MM.1S (cell line): Measurements from ENCODE around the gene COMMD3.
A peak's percentile ranks its signal among the peaks of the same experiment; 100 is the strongest.

Source experiments
- DNase-seq: peaks from one replicate; pipeline ENCODE4 v3.0.0-alpha.2; 2015
- H2AFZ ChIP-seq: fragments of 300-600 bp; sonication (generic); 2 replicates; pipeline ENCODE4 v1.6.0; 2016; ENCODE audit warnings: antibody characterized with exemption, low read length
- H3F3A ChIP-seq: fragments of 300-600 bp; sonication (generic); 2 replicates; pipeline ENCODE4 v1.6.1; 2016; ENCODE audit warnings: mild to moderate bottlenecking, antibody characterized with exemption, low read length, moderate library complexity, mixed read lengths; ENCODE audit not compliant: insufficient read depth
- H3K27ac ChIP-seq: fragments of 300-600 bp; sonication (generic); 2 replicates; pipeline ENCODE4 v1.5.1; 2016; ENCODE audit warnings: mild to moderate bottlenecking, low read length
- H3K27me3 ChIP-seq: fragments of 300-600 bp; sonication (generic); replicated peaks from 2 replicates; pipeline ENCODE4 v1.6.0; 2016; ENCODE audit warnings: low read length; ENCODE audit not compliant: insufficient read depth
- H3K36me3 ChIP-seq: fragments of 300-600 bp; sonication (generic); replicated peaks from 2 replicates; pipeline ENCODE4 v1.6.1; 2016; ENCODE audit warnings: mild to moderate bottlenecking, low read length, mixed read lengths; ENCODE audit not compliant: insufficient read depth
- H3K4me1 ChIP-seq: fragments of 300-600 bp; sonication (generic); 2 replicates; pipeline ENCODE4 v1.6.1; 2016; ENCODE audit warnings: low read length, mixed read lengths
- H3K4me2 ChIP-seq: fragments of 300-600 bp; sonication (generic); 2 replicates; pipeline ENCODE4 v1.6.0; 2016; ENCODE audit warnings: low read depth, low read length
- H3K4me3 ChIP-seq: fragments of 300-600 bp; sonication (generic); 2 replicates; pipeline ENCODE4 v1.5.1; 2016; ENCODE audit warnings: low read length, mixed read lengths
- H3K79me2 ChIP-seq: fragments of 300-600 bp; sonication (generic); 2 replicates; pipeline ENCODE4 v1.6.1; 2016; ENCODE audit warnings: mixed run types, low read length, mixed read lengths
- H3K9ac ChIP-seq: fragments of 300-600 bp; sonication (generic); 2 replicates; pipeline ENCODE4 v1.6.1; 2016; ENCODE audit warnings: low read length, mixed read lengths
- H3K9me2 ChIP-seq: fragments of 300-600 bp; sonication (generic); replicated peaks from 2 replicates; pipeline ENCODE4 v1.6.1; 2016; ENCODE audit warnings: mild to moderate bottlenecking, low read length, mixed read lengths; ENCODE audit not compliant: insufficient read depth
- H3K9me3 ChIP-seq: fragments of 300-600 bp; sonication (generic); replicated peaks from 2 replicates; pipeline ENCODE4 v1.6.1; 2016; ENCODE audit warnings: mild to moderate bottlenecking, low read length, mixed read lengths; ENCODE audit not compliant: insufficient read depth
- H4K20me1 ChIP-seq: fragments of 300-600 bp; sonication (generic); 2 replicates; pipeline ENCODE4 v1.6.1; 2016; ENCODE audit warnings: mild to moderate bottlenecking, low read length, moderate library complexity, mixed read lengths; ENCODE audit not compliant: insufficient read depth
- EZH2 ChIP-seq: fragments of 300-600 bp; sonication (generic); optimal IDR thresholded peaks from 2 replicates; pipeline ENCODE3; 2017; ENCODE audit warnings: low read depth, mild to moderate bottlenecking, antibody characterized with exemption, low read length, mixed read lengths
- EZH2phosphoT487 ChIP-seq: fragments of 300-600 bp; sonication (generic); IDR thresholded peaks from 2 replicates; pipeline ENCODE4 v1.6.1; 2018; ENCODE audit warnings: antibody characterized with exemption, low read length
- TF ChIP-seq, protein P1 (sequence below): fragments of 300-600 bp; sonication (generic); IDR thresholded peaks from 2 replicates; pipeline ENCODE4 v1.5.1; 2016; ENCODE audit warnings: antibody characterized with exemption, low read length, mixed read lengths

COMMD3 gene

DNA sequence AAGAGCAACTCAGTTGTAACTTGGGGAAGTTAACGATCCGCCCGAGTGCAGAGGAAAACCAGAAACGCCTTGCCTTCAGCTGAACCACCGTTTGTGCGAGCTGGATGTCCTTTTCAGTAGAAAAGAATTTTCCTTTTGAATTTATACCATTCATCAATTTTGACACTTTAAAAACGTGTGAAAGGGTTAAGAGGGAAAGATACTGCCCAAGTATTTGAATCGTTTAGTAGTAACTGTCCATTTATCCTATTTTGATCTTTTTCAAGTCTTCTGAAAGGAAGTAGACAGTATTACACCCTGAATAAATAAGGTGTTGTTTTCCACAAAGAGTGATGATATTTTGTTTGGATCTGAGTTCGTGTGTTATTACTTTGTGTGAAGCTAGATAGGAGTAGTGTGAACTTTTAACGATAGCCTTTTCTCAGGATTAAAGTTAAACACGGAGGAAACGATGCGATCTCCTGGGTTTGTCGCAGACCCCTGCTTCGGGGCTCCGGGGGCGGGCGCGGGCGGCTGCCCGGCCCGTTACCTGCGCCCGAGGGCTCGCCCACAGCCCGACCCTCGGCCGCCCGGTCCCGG lies 3.9 kb downstream of the COMMD3 start:
- Histone ChIP-seq H2AFZ (peak overlapping the region; percentile 43; the same call in 1 of the 2 replicates), H3K4me3 (peak overlapping the region; percentile 55), H3F3A (peaks cover 50% of the 10 kb centered on the region), H3K9me2 (no peaks in the 10 kb centered on the region), H3K4me2 (peak overlapping the region; percentile 82), H3K79me2 (peaks cover 66% of the 10 kb centered on the region), H3K27ac (peak overlapping the region; percentile 55; the same call in 1 of the 2 replicates), H3K9me3 (no peaks in the 10 kb centered on the region), H3K27me3 (peaks cover 20% of the 10 kb centered on the region), H4K20me1 (no peaks in the 10 kb centered on the region), H3K4me1 (peaks cover 36% of the 10 kb centered on the region), H3K36me3 (no peaks in the 10 kb centered on the region), H3K9ac (peak overlapping the region; percentile 51; the same call in 1 of the 2 replicates)
- TF ChIP-seq, protein P1, sequence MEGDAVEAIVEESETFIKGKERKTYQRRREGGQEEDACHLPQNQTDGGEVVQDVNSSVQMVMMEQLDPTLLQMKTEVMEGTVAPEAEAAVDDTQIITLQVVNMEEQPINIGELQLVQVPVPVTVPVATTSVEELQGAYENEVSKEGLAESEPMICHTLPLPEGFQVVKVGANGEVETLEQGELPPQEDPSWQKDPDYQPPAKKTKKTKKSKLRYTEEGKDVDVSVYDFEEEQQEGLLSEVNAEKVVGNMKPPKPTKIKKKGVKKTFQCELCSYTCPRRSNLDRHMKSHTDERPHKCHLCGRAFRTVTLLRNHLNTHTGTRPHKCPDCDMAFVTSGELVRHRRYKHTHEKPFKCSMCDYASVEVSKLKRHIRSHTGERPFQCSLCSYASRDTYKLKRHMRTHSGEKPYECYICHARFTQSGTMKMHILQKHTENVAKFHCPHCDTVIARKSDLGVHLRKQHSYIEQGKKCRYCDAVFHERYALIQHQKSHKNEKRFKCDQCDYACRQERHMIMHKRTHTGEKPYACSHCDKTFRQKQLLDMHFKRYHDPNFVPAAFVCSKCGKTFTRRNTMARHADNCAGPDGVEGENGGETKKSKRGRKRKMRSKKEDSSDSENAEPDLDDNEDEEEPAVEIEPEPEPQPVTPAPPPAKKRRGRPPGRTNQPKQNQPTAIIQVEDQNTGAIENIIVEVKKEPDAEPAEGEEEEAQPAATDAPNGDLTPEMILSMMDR = no peak
- TF ChIP-seq EZH2 = no peak
- TF ChIP-seq EZH2phosphoT487 = no peak
- peak; percentile 38 for DNase-seq

DNA sequence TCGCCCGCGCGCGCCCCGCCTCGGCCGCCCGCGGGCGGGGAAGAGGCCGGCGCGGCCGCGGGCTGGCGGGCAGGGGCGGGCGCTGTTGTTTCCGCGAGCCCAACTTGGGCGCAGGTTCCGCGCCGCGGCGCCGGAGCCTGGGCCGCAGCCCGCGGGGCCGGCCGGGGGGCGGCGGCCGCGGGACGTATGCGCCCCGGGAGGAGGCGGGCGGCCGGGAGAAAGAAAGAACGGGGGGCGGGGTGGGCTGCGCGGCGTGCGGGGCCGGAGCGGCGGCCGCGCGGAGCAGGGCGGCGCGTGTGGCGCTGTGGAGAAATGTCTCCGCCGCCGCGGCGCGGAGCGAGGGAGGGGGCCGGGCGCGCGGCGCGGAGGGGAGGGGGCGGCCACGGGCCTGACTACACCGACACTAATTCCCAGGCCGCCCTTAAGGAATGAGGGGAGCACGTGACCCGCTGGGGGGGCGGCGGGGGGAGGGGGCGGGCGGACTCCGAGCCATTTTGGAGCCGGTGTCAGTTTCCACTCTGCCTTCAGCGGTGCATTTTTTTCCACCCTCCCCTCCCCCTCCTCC lies 4.5 kb downstream of the COMMD3 start, which contains the start of gene BMI1:
Gene BMI1, plus strand, starts transcription at position 509 of the 565 bp plus-strand sequence. CDS start 5,351 bp downstream, outside the sequence.
- no peaks in the 10 kb centered on the region for H3K36me3 ChIP-seq
- H3K4me2 ChIP-seq = peak within 1 kb of the TSS; percentile 82
- H3K79me2 ChIP-seq = peaks cover 67% of the 10 kb centered on the region
- peak within 1 kb of the TSS; percentile 47; the same call in 1 of the 2 replicates for H2AFZ ChIP-seq
- H3K9me2 ChIP-seq = no peaks in the 10 kb centered on the region
- no peaks in the 10 kb centered on the region for H4K20me1 ChIP-seq
- H3K4me1 ChIP-seq = peaks cover 36% of the 10 kb centered on the region
- TF ChIP-seq EZH2phosphoT487 = no peak
- TF ChIP-seq, protein P1 = no peak
- TF ChIP-seq EZH2 = no peak
- H3K27me3 ChIP-seq = peaks cover 18% of the 10 kb centered on the region
- H3K4me3 ChIP-seq = peak within 1 kb of the TSS; percentile 79
- peak; percentile 72 for DNase-seq
- H3K9ac ChIP-seq = peak within 1 kb of the TSS; percentile 82
- H3K9me3 ChIP-seq = no peaks in the 10 kb centered on the region
- peaks cover 52% of the 10 kb centered on the region for H3F3A ChIP-seq
- H3K27ac ChIP-seq = peak within 1 kb of the TSS; percentile 60; the same call in 1 of the 2 replicates

DNA sequence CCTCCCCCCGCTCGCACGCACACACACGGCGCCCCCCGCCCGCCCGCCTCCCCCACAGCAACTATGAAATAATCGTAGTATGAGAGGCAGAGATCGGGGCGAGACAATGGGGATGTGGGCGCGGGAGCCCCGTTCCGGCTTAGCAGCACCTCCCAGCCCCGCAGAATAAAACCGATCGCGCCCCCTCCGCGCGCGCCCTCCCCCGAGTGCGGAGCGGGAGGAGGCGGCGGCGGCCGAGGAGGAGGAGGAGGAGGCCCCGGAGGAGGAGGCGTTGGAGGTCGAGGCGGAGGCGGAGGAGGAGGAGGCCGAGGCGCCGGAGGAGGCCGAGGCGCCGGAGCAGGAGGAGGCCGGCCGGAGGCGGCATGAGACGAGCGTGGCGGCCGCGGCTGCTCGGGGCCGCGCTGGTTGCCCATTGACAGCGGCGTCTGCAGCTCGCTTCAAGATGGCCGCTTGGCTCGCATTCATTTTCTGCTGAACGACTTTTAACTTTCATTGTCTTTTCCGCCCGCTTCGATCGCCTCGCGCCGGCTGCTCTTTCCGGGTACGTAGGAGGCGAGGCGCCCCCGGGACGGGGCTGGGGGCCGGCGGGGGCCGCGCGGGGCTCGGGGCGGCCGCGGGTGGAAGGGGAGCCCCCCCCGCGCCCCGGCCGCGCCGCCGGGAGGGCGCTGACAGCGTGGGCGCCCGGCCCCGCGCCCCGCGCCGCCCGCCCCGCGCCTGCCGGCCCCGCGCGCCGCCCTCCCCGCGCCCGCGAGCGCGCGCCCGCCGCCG lies 5.2 kb downstream of the COMMD3 start:
- peaks cover 40% of the 10 kb centered on the region for H3K4me1 ChIP-seq
- H3K4me3 ChIP-seq = peak overlapping the region; percentile 79
- H3K9me2 ChIP-seq = no peaks in the 10 kb centered on the region
- TF ChIP-seq EZH2phosphoT487 (no peak), EZH2 (no peak)
- TF ChIP-seq, protein P1 = no peak
- H3K27me3 ChIP-seq = peaks cover 18% of the 10 kb centered on the region
- no peaks in the 10 kb centered on the region for H3K36me3 ChIP-seq
- peak overlapping the region; percentile 20; the same call in 1 of the 2 replicates for H3K4me2 ChIP-seq
- H2AFZ ChIP-seq = 0 out of 2 replicates have a peak overlapping the region, but pooled peaks have one; percentile 47
- H3F3A ChIP-seq = peaks cover 53% of the 10 kb centered on the region
- H3K27ac ChIP-seq = peak overlapping the region; percentile 60; the same call in 1 of the 2 replicates
- peaks cover 73% of the 10 kb centered on the region for H3K79me2 ChIP-seq
- H4K20me1 ChIP-seq = no peaks in the 10 kb centered on the region
- peak; percentile 76 for DNase-seq
- H3K9me3 ChIP-seq = no peaks in the 10 kb centered on the region
- H3K9ac ChIP-seq = peak overlapping the region; percentile 82
